Measurements from ENCODE around the gene CASK.

Gene CASK

GRCh38 chrX:41912923-41913322 lies 10.4 kb downstream of the CASK start:
- no peak overlapping the region for H3K27ac ChIP-seq (ENCODE audit: low read depth, low read length, poor library complexity, severe bottlenecking)
- no peaks in the 10 kb centered on the region for H3F3A ChIP-seq (ENCODE audit: insufficient read depth, low read length)
- H3K4me3 ChIP-seq (ENCODE audit: low read depth, low read length, poor library complexity, severe bottlenecking), result no peak overlapping the region
- no peaks in the 10 kb centered on the region for H3K9me3 ChIP-seq (ENCODE audit: low read length)
- H3K36me3 ChIP-seq (ENCODE audit: insufficient read depth, low read length), result no peaks in the 10 kb centered on the region
- peaks cover 74% of the 10 kb centered on the region for H3K79me2 ChIP-seq (ENCODE audit: insufficient read depth, low read length)
- no peak overlapping the region for H2AFZ ChIP-seq (ENCODE audit: low read length)
- no peak overlapping the region for H3K4me2 ChIP-seq (ENCODE audit: low read length)
- no peaks in the 10 kb centered on the region for H3K27me3 ChIP-seq (ENCODE audit: insufficient read depth, low read length)
- no peak overlapping the region for H3K9ac ChIP-seq (ENCODE audit: low read length)
- TF ChIP-seq CTCF (IDR thresholded peaks at IDR 0.05; ENCODE audit: low read length) (no peak), EZH2 (IDR thresholded peaks at IDR 0.05; ENCODE audit: borderline replicate concordance, low read length) (no peak)
- H3K9me2 ChIP-seq (ENCODE audit: low read depth, low read length), result no peaks in the 10 kb centered on the region
- peaks cover 7% of the 10 kb centered on the region for H3K4me1 ChIP-seq (ENCODE audit: insufficient read depth, low read length, severe bottlenecking)
- H4K20me1 ChIP-seq (ENCODE audit: insufficient read depth, low read length), result no peaks in the 10 kb centered on the region

GRCh38 chrX:41909068-41909467 lies 14.3 kb downstream of the CASK start:
- Histone ChIP-seq H3K27ac (ENCODE audit: low read depth, low read length, poor library complexity, severe bottlenecking) (no peak overlapping the region), H3K4me1 (ENCODE audit: insufficient read depth, low read length, severe bottlenecking) (no peaks in the 10 kb centered on the region), H3K4me3 (ENCODE audit: low read depth, low read length, poor library complexity, severe bottlenecking) (no peak overlapping the region), H4K20me1 (ENCODE audit: insufficient read depth, low read length) (no peaks in the 10 kb centered on the region), H3K36me3 (ENCODE audit: insufficient read depth, low read length) (peaks cover 4% of the 10 kb centered on the region; the same call in 1 of the 2 replicates), H3K4me2 (ENCODE audit: low read length) (no peak overlapping the region), H3K79me2 (ENCODE audit: insufficient read depth, low read length) (peaks cover 74% of the 10 kb centered on the region), H3K9me2 (ENCODE audit: low read depth, low read length) (no peaks in the 10 kb centered on the region), H2AFZ (ENCODE audit: low read length) (no peak overlapping the region), H3K27me3 (ENCODE audit: insufficient read depth, low read length) (no peaks in the 10 kb centered on the region), H3K9ac (ENCODE audit: low read length) (no peak overlapping the region), H3K9me3 (ENCODE audit: low read length) (no peaks in the 10 kb centered on the region), H3F3A (ENCODE audit: insufficient read depth, low read length) (no peaks in the 10 kb centered on the region)
- no peak for TF ChIP-seq CTCF (IDR thresholded peaks at IDR 0.05; ENCODE audit: low read length)
- no peak for TF ChIP-seq EZH2 (IDR thresholded peaks at IDR 0.05; ENCODE audit: borderline replicate concordance, low read length)

- no peaks in the 10 kb centered on the region for H3K9me2 ChIP-seq (ENCODE audit: low read depth, low read length)
- no peaks in the 10 kb centered on the region for H3K27me3 ChIP-seq (ENCODE audit: insufficient read depth, low read length)
- TF ChIP-seq CTCF (IDR thresholded peaks at IDR 0.05; ENCODE audit: low read length), result no peak
- H3K27ac ChIP-seq (ENCODE audit: low read depth, low read length, poor library complexity, severe bottlenecking), result no peak overlapping the region
- H3F3A ChIP-seq (ENCODE audit: insufficient read depth, low read length), result no peaks in the 10 kb centered on the region
- no peak overlapping the region for H3K4me2 ChIP-seq (ENCODE audit: low read length)
- no peak overlapping the region for H2AFZ ChIP-seq (ENCODE audit: low read length)
- H4K20me1 ChIP-seq (ENCODE audit: insufficient read depth, low read length), result no peaks in the 10 kb centered on the region
- H3K4me1 ChIP-seq (ENCODE audit: insufficient read depth, low read length, severe bottlenecking), result no peaks in the 10 kb centered on the region
- H3K9ac ChIP-seq (ENCODE audit: low read length), result no peak overlapping the region
- peaks cover 13% of the 10 kb centered on the region for H3K36me3 ChIP-seq (ENCODE audit: insufficient read depth, low read length)
- H3K4me3 ChIP-seq (ENCODE audit: low read depth, low read length, poor library complexity, severe bottlenecking), result no peak overlapping the region
- H3K9me3 ChIP-seq (ENCODE audit: low read length), result no peaks in the 10 kb centered on the region
- H3K79me2 ChIP-seq (ENCODE audit: insufficient read depth, low read length), result peaks cover 74% of the 10 kb centered on the region
Measured at GRCh38 chrX:41906515-41907187, 16.7 kb downstream of the CASK start.

Measured in OCI-LY1 (cell line).